ENCODE results near the gene MCM10.

Gene MCM10

DNA sequence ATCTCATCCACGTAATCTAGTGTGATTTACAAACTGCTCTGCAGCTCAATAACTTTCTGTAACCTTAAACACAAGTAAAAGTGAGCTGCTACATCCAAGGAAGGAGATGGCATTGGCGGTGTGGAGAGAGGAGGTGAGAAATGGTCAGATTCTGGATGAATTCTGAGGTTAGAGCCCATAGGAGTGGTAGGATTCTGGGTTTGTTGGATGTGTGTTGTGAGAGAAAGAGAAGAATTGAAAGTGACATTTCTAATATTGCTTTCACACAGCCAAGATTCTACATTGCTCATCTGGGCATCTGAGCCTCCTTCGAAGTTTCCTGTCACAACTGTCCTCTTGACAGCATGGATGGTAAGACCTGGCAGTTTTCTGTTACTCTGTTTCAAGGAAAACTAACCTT, 2.5 kb downstream of the MCM10 start:
- Histone ChIP-seq H3K9me3 (ENCODE audit: insufficient read depth, low read length) (no peaks in the 10 kb centered on the region), H3K27me3 (ENCODE audit: low read depth, low read length) (no peaks in the 10 kb centered on the region), H3K79me2 (ENCODE audit: low read length) (peaks cover 67% of the 10 kb centered on the region), H3K4me2 (ENCODE audit: low read length) (no peak overlapping the region), H3K4me1 (ENCODE audit: low read length) (peaks cover 6% of the 10 kb centered on the region; the same call in 1 of the 2 replicates), H3K4me3 (ENCODE audit: low read length) (no peak overlapping the region), H4K20me1 (ENCODE audit: insufficient read depth, low read length) (no peaks in the 10 kb centered on the region; the same call in 1 of the 2 replicates), H3K27ac (ENCODE audit: low read length) (no peak overlapping the region), H2AFZ (ENCODE audit: low read depth, low read length) (no peak overlapping the region), H3K9ac (ENCODE audit: low read length) (no peak overlapping the region), H3K36me3 (replicated peaks; ENCODE audit: low read depth, low read length) (no peaks in the 10 kb centered on the region)
- no peak for TF ChIP-seq EZH2phosphoT487 (IDR thresholded peaks at IDR 0.05; ENCODE audit: low read depth)
- TF ChIP-seq, protein P1, sequence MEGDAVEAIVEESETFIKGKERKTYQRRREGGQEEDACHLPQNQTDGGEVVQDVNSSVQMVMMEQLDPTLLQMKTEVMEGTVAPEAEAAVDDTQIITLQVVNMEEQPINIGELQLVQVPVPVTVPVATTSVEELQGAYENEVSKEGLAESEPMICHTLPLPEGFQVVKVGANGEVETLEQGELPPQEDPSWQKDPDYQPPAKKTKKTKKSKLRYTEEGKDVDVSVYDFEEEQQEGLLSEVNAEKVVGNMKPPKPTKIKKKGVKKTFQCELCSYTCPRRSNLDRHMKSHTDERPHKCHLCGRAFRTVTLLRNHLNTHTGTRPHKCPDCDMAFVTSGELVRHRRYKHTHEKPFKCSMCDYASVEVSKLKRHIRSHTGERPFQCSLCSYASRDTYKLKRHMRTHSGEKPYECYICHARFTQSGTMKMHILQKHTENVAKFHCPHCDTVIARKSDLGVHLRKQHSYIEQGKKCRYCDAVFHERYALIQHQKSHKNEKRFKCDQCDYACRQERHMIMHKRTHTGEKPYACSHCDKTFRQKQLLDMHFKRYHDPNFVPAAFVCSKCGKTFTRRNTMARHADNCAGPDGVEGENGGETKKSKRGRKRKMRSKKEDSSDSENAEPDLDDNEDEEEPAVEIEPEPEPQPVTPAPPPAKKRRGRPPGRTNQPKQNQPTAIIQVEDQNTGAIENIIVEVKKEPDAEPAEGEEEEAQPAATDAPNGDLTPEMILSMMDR (IDR thresholded peaks at IDR 0.05; ENCODE audit: low read depth, low read length) = no peak

DNA sequence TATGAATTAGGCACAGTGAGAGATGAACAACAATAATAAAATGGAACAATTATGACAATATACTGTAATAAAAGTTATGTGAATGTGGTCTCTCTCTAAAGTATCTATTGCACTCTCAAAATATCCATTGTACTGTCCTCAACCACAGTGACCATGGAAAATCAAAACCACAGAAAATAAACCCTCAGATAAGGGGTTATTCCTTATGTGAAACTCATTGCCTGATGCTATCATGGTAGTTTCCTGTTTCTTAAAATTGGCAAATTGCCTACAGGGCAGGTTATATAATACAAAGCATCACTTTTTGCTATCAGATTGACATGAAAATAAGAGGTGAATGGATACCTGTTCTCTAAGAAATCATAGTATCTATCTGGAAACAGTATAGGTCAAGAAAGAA, 3.8 kb downstream of the MCM10 start:
- H3K79me2 ChIP-seq (ENCODE audit: low read length) = peaks cover 74% of the 10 kb centered on the region
- no peaks in the 10 kb centered on the region for H3K36me3 ChIP-seq (replicated peaks; ENCODE audit: low read depth, low read length)

DNA sequence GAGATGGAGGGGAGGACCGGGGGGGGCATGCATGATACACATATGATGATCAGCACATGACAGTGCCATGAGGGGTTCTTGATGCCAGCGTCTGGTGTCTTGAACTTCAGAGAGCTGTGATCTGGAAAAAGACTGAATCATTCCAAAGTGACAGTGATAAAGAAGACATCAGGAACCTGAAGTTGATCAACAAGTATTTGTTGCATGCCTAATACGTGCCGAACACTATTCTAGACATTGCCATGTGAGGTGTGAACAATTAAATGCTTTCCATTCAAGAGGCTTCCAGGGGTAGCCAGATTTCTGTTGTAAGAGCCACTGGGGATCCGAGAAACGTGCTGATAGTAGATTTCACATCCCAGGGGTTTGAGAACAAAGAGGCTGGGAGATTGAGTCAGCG, 6.2 kb downstream of the MCM10 start:
- Histone ChIP-seq H3K4me3 (ENCODE audit: low read length) (no peak overlapping the region), H2AFZ (ENCODE audit: low read depth, low read length) (no peak overlapping the region), H3K9ac (ENCODE audit: low read length) (no peak overlapping the region), H3K9me3 (ENCODE audit: insufficient read depth, low read length) (no peaks in the 10 kb centered on the region), H3K27ac (ENCODE audit: low read length) (no peak overlapping the region), H4K20me1 (ENCODE audit: insufficient read depth, low read length) (no peaks in the 10 kb centered on the region; the same call in 1 of the 2 replicates), H3K36me3 (replicated peaks; ENCODE audit: low read depth, low read length) (peaks cover 12% of the 10 kb centered on the region), H3K27me3 (ENCODE audit: low read depth, low read length) (no peaks in the 10 kb centered on the region), H3K79me2 (ENCODE audit: low read length) (peaks cover 62% of the 10 kb centered on the region), H3K4me1 (ENCODE audit: low read length) (no peaks in the 10 kb centered on the region), H3K4me2 (ENCODE audit: low read length) (no peak overlapping the region)
- no peak for TF ChIP-seq EZH2phosphoT487 (IDR thresholded peaks at IDR 0.05; ENCODE audit: low read depth)
- TF ChIP-seq, protein P1 (IDR thresholded peaks at IDR 0.05; ENCODE audit: low read depth, low read length) = no peak

More for the DNA sequence above, 3.8 kb downstream of the MCM10 start:
- no peak overlapping the region for H3K4me3 ChIP-seq (ENCODE audit: low read length)
- H3K4me2 ChIP-seq (ENCODE audit: low read length) = no peak overlapping the region
- no peak for TF ChIP-seq EZH2phosphoT487 (IDR thresholded peaks at IDR 0.05; ENCODE audit: low read depth)
- TF ChIP-seq, protein P1 (IDR thresholded peaks at IDR 0.05; ENCODE audit: low read depth, low read length) = no peak
- no peaks in the 10 kb centered on the region; the same call in 1 of the 2 replicates for H4K20me1 ChIP-seq (ENCODE audit: insufficient read depth, low read length)
- H3K27me3 ChIP-seq (ENCODE audit: low read depth, low read length) = no peaks in the 10 kb centered on the region
- no peak overlapping the region for H3K27ac ChIP-seq (ENCODE audit: low read length)
- no peak overlapping the region for H3K9ac ChIP-seq (ENCODE audit: low read length)
- peaks cover 6% of the 10 kb centered on the region; the same call in 1 of the 2 replicates for H3K4me1 ChIP-seq (ENCODE audit: low read length)
- no peak overlapping the region for H2AFZ ChIP-seq (ENCODE audit: low read depth, low read length)
- no peaks in the 10 kb centered on the region for H3K9me3 ChIP-seq (ENCODE audit: insufficient read depth, low read length)

DNA sequence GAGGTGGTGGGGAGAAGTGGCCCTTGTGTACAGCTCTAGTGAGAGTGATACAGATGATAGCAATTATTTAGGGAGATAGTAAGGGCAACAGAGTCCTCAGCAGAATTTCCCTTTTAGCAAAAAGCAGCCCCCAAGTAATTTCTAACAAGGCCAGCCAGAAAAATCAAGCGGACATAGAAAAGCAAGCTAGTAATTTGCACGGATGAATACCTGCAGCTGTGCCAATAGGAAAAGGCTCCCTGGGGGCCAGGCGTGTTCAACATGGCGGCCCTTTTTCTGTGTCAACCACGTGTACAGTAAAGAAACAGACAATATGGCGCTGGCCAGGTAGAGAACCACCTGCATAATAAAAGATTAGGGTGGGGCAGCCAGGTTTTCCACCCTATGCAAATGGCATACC, 7.4 kb downstream of the MCM10 start:
- H4K20me1 ChIP-seq (ENCODE audit: insufficient read depth, low read length) = no peaks in the 10 kb centered on the region; the same call in 1 of the 2 replicates
- no peaks in the 10 kb centered on the region for H3K4me1 ChIP-seq (ENCODE audit: low read length)
- H3K9me3 ChIP-seq (ENCODE audit: insufficient read depth, low read length) = no peaks in the 10 kb centered on the region
- no peak for TF ChIP-seq EZH2phosphoT487 (IDR thresholded peaks at IDR 0.05; ENCODE audit: low read depth)
- TF ChIP-seq, protein P1 (IDR thresholded peaks at IDR 0.05; ENCODE audit: low read depth, low read length) = no peak
- no peak overlapping the region for H3K9ac ChIP-seq (ENCODE audit: low read length)
- no peak overlapping the region for H3K4me3 ChIP-seq (ENCODE audit: low read length)
- H3K27me3 ChIP-seq (ENCODE audit: low read depth, low read length) = no peaks in the 10 kb centered on the region
- no peak overlapping the region for H3K27ac ChIP-seq (ENCODE audit: low read length)
- peaks cover 18% of the 10 kb centered on the region for H3K36me3 ChIP-seq (replicated peaks; ENCODE audit: low read depth, low read length)
- no peak overlapping the region for H3K4me2 ChIP-seq (ENCODE audit: low read length)
- peaks cover 50% of the 10 kb centered on the region for H3K79me2 ChIP-seq (ENCODE audit: low read length)
- no peak overlapping the region for H2AFZ ChIP-seq (ENCODE audit: low read depth, low read length)
